GM19438 (cell line): Measurements from ENCODE around the gene SEMA4C.

ENCODE experiments used
- ATAC-seq: cut with Tn5 transposase; IDR thresholded peaks from one replicate; pipeline ENCODE4 v1.9.1; 2021; ENCODE audit warnings: low read depth; ENCODE audit not compliant: unreplicated experiment

Gene SEMA4C

GRCh38 chr2:96869822-96870625 lies at the start of gene SEMA4C:
Gene SEMA4C, minus strand, starts transcription at chr2:96870080. Its CDS starts 2,194 bp downstream, at chr2:96867886.
- ATAC-seq, result no peak

GRCh38 chr2:96918754-96919550 lies 49.1 kb upstream of the SEMA4C start:
- no peak for ATAC-seq

- no peak for ATAC-seq
Observed at GRCh38 chr2:96918092-96918753, 48.3 kb upstream of the SEMA4C start.

- no peak for ATAC-seq
Observed at GRCh38 chr2:96916646-96917543, 47.0 kb upstream of the SEMA4C start.

GRCh38 chr2:96916156-96916630 lies 46.3 kb upstream of the SEMA4C start:
- ATAC-seq, result no peak

- ATAC-seq, result no peak
Observed at GRCh38 chr2:96914332-96914731, 44.5 kb upstream of the SEMA4C start.

- no peak for ATAC-seq
Observed at GRCh38 chr2:96913398-96914202, 43.7 kb upstream of the SEMA4C start.

GRCh38 chr2:96913117-96913397 lies 43.2 kb upstream of the SEMA4C start:
- no peak for ATAC-seq

GRCh38 chr2:96912346-96913116 lies 42.7 kb upstream of the SEMA4C start:
- ATAC-seq, result no peak

- ATAC-seq, result no peak
Observed at GRCh38 chr2:96909611-96910021, 39.7 kb upstream of the SEMA4C start.

- ATAC-seq, result no peak
Observed at GRCh38 chr2:96907115-96908041, 37.5 kb upstream of the SEMA4C start.

- no peak for ATAC-seq
Observed at GRCh38 chr2:96906729-96907114, 36.8 kb upstream of the SEMA4C start.

GRCh38 chr2:96903815-96904214 lies 33.9 kb upstream of the SEMA4C start:
- no peak for ATAC-seq

GRCh38 chr2:96903318-96903717 lies 33.4 kb upstream of the SEMA4C start:
- no peak for ATAC-seq

GRCh38 chr2:96900237-96900636 lies 30.4 kb upstream of the SEMA4C start:
- no peak for ATAC-seq

GRCh38 chr2:96899413-96899741 lies 29.5 kb upstream of the SEMA4C start:
- no peak for ATAC-seq

GRCh38 chr2:96898641-96899412 lies 28.9 kb upstream of the SEMA4C start:
- ATAC-seq, result no peak
